HG03469 (cell line): ENCODE measurements around the gene SHROOM2.
A peak's percentile ranks its signal among the peaks of the same experiment; 100 is the strongest.

Experiments
- ATAC-seq: cut with Tn5 transposase; IDR thresholded peaks from one replicate; pipeline ENCODE4 v1.9.1; 2021; ENCODE audit warnings: mild to moderate bottlenecking, moderate library complexity, moderate number of reproducible peaks; ENCODE audit not compliant: unreplicated experiment

Gene SHROOM2

DNA sequence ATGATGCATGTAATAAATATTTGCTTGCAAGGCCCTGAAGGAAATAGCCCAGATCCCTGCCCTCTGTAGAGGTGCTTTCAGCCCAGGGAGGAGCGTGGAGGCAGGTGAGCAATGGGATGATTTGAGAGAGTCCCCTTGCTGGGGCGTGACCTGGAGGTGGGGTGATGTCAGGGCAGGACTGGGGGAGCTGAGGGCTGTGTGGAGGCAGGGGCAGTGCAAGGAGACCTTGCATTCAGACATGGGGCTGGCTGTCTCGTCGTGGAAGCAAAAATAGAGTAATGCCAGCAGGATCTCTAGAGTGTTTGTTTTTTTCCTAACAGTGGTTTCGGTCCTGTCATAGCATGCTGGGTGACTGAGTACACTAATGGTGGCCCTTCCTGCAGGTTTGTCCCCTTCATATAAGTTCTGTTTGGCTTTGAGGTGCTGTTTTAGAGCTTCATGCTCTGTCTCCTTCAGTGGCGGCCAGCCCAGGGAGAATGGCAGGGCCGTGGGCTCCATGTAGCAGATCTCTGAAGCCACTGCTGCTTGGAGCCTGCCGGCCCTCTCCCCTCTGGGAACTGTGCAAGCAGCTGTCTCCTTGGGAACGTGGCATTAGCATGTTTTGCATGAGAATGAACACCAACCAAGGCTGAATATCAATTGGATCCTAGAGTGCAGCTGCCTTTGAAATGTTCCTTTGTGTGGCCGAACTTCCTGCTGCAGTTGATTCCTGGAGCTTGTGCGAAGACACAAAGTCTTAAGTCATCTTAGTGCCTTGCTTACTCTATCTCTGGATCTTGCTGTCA, 141.7 kb downstream of the SHROOM2 start:
- ATAC-seq: no peak

DNA sequence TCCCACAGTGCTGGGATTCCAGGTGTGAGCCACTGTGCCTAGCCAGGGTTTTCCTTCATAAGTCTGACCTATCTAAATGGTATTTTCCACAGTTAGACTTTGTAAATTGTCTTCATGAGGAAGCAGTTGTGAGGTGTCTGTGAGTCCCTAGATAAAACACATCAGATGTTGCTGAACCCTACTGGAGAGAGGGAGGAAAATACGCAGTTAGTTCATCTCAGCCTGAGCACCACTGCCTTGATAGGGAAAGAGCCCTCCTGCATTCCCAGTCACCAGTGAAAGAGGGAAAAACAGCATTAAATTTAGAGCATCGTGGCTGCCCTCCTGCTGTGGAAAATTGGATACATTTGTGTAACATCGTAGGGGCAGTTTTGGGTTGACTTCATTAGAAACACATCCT, 149.2 kb downstream of the SHROOM2 start:
- ATAC-seq: no peak

DNA sequence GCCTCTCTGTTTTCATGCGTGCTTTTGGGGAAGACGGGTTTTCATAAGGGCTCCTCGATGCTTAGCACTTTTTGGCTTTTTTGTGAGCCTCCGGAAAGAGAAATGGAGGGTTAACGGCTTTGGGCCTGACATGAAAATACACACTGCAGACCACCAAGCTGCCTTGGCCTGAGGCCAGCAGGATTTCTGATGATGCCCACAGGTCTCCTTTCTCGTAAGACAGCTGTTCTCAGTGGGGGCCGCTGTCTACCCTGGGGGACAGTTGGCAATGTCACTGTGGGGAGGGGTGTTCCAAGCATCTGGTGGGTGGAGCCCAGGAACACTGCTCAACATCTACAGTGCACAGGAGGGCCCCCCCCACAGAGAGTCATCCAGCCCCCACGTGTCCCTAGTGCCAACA, 151.5 kb downstream of the SHROOM2 start:
- no peak for ATAC-seq

DNA sequence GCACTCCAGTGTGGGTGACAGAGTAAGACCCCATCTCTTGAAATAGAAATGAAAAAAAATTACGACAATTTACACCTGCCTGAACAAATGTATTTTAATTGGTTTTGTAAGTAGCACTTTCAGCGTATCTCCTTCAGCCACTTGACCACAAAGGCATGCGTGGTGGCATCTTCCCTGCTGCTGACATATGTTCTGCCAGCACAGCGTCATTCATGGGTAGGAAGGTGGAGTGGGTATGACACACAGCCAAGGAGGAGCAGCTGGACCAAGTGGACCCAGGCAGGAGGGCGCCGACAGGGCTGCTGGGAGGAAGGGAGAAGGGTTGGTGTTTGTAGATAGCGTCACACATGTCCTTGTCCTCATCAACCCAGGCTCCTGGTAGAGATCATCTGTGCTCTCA, 152.3 kb downstream of the SHROOM2 start:
- no peak for ATAC-seq

DNA sequence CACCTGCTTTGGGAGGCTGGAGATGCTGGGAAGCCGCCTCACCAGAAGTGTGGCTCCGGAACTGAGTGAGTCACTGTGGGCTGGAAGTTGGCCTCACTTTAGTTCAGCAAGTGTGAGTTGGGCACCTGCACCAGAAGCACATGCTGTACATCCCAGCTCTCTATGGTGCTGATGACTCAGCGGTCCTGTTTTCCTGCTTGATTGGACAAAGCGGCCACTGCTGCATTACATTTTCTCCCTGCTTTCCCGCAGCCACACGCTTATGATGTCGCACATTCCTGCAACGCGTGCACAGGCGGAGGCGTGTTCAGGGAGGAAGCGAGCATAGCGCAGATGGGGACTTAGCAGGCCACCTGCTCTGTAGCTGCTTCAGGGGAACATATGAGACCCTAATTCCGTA, 154.2 kb downstream of the SHROOM2 start:
- ATAC-seq: no peak

DNA sequence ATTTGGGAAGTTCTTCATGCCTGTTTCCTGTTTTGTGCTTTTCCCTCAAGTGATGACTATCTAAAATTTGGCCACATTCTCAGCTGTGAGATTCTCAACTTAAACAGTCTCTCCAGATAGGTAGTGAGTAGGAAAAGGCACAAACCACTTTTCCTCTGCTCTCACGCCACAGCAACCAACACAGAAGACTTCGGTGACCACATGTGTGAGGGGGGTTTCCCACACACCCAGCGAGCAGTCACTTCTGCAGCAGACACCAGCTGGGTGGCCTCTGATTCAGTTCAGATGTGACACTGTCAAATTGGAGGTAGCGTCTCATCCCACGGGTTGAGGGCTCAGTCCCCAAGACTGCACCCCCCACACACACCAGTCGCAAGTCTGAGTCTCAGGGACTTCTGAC, 155.9 kb downstream of the SHROOM2 start:
- ATAC-seq: peak; percentile 86

DNA sequence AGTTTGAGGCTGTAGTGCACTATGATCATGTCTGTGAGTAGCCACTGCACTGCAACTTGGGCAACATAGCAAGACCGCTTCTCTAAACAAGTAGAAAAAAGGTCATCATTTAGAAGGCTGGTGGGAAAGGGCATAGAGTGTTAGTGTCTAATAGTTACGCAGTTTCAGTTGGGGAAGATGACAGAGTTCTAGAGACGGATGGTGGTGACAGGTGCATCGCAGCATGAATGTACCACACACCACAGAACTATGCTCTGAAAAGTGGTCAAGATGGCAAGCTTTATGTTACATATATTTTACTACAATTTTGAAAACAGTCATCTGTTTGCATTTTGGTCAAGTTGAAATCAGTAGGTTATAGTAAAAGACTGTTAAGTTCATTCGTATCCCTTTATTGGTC, 157.2 kb downstream of the SHROOM2 start:
- no peak for ATAC-seq

DNA sequence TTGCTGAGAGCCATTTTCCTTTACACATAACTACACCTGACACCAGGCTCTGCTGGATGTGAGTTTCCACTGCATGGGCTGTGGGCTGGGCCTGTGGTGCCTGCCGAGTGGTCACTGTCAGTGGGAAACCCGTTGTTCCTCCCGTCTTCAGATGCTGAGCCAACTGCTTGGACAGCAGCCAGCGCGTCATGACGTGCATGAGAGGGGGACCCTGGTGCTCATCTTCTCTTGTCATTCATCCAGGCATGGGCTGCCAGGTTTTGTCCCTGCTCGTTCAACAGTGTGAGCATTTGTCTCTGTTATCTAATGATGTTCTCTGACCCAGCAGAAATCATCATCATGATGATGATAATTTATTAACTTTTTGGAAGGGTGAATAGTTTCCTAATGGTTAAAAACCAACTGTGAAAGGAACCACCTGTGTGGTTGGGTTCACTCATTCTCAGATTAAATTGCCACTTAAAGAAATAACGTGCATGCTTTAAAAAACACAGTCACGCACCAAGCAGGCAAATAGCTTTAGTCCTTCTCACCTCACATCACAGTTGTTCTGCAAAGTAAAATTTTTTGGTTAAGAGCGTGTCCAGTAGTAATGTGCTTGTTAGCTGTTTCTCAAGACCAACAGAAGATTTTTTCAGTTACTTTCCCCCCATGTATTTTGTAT, 161.0 kb downstream of the SHROOM2 start:
- ATAC-seq: no peak

DNA sequence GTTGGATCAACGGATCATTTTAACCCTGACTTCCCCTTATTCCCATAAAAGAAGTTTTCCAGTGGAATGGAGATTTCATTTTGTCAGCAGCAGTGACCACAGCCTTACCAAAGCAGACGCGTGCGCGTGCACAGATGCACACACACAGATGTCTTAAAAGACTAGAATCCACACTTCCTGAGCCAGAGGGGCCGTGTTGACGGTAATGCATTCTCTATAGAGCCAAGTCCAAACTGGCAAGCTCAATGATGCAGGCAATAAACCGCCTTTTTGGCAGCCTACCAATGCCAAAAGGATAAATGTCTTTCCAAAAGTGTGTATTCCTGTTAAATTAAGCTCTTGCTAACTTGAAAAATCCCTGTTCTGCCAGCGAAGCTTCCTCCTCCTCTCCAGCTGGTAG, 162.2 kb downstream of the SHROOM2 start:
- no peak for ATAC-seq

DNA sequence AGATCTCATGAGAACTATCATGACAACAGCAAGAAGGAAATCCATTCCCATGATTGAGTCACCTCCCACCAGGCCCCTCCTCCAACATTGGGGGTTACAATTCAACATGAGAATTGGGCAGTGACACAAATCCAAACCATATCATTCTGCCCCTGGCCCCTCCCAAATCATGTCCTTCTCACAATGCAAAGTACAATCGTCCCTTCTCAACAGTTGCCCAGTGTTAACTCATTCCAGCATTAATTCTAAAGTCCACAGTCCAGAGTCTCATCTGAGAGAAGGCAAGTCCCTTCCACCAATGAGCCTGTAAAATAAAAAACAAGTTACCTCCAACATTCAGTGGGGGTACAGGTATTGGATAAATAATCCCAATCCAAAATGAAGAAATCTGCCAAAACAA, 166.1 kb downstream of the SHROOM2 start:
- ATAC-seq: no peak

DNA sequence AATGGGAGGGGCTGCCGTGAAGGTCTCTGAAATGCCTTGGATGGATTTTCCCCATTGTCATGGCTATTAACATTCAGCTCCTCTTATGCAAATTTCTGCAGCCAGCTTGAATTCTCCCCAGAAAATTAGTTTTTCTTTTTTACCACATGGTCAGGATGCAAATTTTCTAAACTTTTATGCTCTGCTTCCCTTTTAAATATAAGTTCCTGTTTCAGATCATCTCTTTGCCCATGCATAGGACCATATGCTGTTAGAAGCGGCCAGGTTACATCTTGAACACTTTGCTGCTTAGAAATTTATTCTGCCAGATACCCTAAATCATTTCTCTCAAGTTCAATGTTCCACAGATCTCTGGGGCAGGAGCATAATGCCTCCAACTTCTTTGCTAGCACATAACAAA, 167.2 kb downstream of the SHROOM2 start:
- ATAC-seq: no peak

DNA sequence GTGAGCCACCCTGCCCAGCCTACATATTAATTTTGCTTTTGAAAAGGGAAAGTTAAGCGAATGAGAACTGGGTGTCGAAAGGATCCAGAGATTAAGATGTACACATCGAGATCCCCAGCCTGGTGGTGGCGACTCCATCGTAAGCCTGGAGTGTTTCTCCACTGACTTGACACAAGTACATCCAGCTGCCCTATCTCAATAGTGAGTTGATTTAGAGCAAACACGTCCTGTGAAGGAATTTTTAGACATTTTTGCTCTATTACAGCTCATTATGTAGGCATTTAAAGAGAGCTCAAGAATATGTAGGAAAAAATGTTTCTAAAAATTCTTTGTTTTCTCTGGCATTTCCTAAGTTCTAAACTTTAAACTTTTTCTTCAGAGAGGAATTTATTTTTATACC, 169.3 kb downstream of the SHROOM2 start:
- ATAC-seq: no peak

DNA sequence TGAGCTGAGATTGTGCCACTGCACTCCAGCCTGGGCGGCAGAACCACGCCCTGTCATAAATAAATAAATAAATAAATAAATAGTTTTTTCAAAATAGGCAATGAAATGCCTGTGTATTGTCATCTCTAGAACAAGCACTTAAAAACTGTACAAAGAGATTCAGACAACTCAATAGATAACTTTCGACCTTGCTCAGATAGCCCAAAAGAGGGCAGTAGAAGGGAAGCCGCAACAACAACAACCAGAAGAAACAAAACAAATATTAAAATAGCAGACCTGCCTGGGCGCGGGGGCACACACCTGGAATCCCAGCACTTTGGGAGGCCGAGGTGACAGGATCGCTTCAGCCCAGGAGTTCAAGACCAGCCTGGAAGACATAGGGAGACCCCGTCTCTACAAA, 171.5 kb downstream of the SHROOM2 start:
- ATAC-seq: no peak

DNA sequence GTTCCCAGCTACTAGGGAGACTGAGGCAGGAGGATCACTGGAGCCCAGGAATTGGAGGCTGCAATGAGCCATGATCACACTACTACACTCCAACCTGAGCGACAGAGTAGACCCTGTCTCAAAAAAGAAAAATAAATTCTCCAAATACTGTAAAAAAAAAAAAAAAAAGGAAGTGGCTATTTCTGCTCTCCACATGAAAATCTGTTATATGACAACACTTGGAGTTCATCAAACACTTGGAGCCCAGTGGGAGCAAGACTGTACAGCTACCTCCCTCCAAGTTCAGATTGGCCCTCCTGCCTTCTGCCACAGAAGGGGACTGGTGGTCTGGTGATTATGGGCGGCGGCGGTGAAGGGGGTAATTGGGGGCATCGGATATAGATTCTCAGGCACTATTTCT, 172.0 kb downstream of the SHROOM2 start:
- no peak for ATAC-seq

DNA sequence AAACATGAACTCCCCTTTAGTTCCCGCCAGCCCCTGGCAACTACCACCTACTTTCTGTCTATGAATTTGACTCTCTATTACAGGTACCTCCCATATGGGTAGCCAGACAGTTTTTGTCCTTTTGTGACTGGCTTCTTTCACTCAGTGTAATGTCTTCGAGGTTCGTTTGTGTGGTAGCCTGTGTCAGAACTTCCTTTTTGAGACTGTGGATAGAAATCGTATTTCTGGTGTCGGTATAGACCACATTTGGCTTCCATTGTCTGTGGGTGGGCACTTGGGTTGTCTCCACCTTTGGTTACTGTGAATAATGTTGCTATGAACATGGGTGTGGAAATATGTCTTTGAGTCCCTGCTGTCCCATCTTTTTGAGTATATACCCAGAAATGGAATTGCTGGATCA, 175.5 kb downstream of the SHROOM2 start:
- no peak for ATAC-seq

DNA sequence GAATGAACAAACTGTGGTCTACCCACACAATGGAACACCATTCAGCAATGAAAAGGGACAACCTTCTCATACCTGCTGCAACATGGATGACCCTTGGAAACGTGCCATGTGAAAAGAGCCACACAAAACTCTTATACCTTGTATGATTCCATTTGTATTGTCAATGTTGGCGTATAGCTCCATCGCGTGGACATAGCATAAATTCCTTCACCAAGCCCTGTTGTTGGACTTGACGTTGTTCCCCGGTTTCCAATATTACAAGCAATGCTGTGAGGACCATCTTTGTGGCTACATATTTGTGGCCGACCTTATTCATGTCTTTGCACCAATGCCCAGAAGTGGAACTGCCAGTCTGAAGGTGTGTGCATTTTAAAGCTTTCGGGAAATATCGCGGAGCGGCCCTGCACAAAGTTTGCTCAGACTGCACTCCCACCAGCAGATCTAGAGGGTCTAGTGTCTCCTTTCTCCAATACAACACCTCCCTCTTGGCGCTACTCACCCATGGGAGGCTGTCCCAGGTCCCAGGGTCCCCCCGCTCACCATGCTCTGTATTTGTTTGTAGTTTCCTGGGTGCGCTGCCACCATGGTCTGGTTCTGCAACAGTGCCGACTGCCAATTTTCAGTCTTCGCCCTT, 180.7 kb downstream of the SHROOM2 start, which contains the start of gene CLDN34:
Gene CLDN34, plus strand, starts transcription at position 584 of the 634 bp plus-strand sequence. Its CDS starts 0 bp downstream, at position 584.
- no peak for ATAC-seq

DNA sequence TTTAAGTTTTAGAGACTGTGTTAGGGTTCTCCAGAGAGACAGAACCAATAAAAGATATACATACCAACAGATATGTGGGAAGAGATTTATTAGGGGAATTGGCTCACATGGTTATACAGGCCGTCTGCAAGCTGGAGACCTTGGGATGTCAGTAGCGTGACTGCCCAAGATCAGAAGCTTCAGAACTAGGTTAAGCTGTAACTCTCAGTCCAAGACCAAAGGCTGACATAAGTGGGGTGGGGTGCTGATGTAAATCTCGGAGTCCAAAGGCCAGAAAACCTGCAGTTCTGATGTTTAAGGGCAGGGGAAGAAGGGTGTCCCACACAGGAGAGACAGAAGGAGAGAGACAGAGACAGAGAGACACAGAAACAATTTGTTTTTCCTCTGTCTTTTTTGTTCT, 191.4 kb downstream of the SHROOM2 start:
- ATAC-seq: no peak

DNA sequence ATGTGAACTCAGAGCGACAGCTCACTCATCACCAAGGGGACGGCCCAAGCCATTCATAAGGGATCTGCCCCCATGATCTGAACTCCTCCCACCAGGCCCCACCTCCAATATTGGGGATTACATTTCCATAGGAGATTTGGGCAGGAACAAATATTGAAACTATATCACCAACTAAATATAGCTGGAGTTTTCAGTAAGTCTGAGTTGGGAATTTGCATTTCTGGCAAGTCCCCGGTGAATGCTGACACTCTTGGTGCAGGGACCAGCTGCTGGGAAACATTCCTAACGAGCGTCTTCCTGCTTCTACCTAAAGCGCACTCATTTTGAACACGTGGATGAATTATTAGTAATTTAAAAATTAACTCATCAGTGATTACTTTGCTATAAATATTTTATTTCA, 194.2 kb downstream of the SHROOM2 start:
- no peak for ATAC-seq

DNA sequence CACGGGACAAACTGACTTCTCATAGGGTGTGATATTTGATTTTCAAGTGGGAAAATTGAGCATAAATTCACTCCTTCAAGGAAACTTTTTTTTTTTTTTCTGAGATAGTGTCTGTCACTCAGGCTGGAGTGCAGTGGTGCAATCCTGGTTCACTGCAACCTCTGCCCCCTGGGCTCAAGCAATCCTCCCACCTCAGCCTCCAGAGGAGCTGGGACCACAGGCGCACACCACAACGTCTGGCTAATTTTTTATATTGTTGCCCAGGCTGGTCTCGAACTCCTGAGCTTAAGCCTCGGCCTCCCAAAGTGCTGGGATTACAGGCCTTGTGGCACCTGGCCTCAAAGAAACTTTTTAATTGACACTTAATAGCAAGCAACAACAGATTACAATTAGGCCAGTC, 194.7 kb downstream of the SHROOM2 start:
- no peak for ATAC-seq

DNA sequence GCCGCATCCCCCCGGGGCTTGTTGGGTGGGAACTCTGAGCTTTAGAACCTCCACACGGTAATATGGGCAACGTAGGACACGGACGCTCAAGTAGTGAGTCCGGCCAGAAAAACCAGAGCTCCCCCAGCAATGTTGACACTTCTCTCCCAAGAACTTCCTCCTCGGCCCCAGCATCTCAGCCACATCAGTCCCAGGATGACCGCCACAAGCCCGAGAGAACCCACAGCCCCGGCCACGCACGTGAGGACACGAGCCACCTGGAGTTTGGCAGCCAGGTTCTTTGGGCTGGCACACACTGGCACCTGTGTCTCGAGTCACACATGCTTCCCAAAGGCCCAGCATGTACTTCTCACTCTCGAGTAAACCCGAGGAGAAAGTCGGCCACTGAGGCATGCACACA, 197.2 kb downstream of the SHROOM2 start:
- no peak for ATAC-seq

DNA sequence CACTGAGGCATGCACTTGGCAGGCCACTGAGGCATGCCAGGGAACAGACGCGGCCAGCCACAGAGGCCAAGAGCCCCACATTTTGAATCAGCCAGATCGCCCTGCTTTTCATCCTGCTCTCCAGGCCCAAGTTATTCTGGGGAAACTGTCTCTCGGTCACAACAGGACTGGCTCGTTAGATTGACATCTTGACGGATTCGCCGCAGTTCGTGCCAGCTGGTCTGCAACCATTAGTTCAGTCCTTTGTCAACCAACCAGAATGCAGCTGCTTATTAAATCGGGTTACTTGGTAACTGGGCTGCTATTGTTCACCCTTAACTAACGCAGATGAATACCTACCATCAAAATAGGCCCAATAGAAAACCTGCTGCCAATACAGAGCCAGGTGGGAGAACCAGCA, 197.6 kb downstream of the SHROOM2 start:
- no peak for ATAC-seq

DNA sequence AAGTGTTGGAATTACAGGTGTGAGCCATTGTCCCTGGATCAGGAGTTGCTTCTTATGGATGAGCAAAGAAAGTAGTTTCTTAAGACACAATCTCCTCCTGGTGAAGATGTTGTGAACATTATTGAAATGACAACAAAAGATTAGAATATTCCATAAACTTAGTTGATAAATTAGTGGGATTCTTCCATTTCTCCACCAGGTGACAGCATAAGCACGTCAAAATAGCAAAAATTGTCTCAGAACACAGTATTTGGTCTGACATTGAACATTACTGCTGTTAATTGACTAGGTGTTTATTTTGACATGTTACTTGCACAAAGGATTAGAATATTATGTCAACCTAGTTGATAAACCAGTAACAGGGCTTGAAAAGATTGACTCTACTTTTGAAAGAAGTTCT, 202.5 kb downstream of the SHROOM2 start:
- no peak for ATAC-seq
